H54 (cell line): ENCODE measurements around the gene MALAT1.
A peak's percentile ranks its signal among the peaks of the same experiment; 100 is the strongest.
"Not testable (repeated sequence)": the region's sequence is repeated elsewhere in the genome, so short reads cannot be mapped to it uniquely, and the experiment has no call there.

Experiments
- DNase-seq: peaks from one replicate; pipeline ENCODE4 v3.0.0; 2011; ENCODE audit warnings: low spot score, mixed read lengths; ENCODE audit not compliant: insufficient read length
- FAIRE-seq: peaks from 3 replicates; lab custom pipeline; 2011; peaks lifted over from hg19 to GRCh38; lab: Jason Lieb, UNC
- POLR2A ChIP-seq: IDR thresholded peaks from 2 replicates; pipeline ENCODE4 v1.6.1; 2011; ENCODE audit warnings: low read depth, mild to moderate bottlenecking, low read length

Gene MALAT1

DNA sequence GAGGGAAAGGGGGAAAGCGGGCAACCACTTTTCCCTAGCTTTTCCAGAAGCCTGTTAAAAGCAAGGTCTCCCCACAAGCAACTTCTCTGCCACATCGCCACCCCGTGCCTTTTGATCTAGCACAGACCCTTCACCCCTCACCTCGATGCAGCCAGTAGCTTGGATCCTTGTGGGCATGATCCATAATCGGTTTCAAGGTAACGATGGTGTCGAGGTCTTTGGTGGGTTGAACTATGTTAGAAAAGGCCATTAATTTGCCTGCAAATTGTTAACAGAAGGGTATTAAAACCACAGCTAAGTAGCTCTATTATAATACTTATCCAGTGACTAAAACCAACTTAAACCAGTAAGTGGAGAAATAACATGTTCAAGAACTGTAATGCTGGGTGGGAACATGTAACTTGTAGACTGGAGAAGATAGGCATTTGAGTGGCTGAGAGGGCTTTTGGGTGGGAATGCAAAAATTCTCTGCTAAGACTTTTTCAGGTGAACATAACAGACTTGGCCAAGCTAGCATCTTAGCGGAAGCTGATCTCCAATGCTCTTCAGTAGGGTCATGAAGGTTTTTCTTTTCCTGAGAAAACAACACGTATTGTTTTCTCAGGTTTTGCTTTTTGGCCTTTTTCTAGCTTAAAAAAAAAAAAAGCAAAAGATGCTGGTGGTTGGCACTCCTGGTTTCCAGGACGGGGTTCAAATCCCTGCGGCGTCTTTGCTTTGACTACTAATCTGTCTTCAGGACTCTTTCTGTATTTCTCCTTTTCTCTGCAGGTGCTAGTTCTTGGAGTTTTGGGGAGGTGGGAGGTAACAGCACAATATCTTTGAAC lies 6.8 kb downstream of the MALAT1 start:
- FAIRE-seq = no peak
- TF ChIP-seq POLR2A = no peak
- no peak for DNase-seq

DNA sequence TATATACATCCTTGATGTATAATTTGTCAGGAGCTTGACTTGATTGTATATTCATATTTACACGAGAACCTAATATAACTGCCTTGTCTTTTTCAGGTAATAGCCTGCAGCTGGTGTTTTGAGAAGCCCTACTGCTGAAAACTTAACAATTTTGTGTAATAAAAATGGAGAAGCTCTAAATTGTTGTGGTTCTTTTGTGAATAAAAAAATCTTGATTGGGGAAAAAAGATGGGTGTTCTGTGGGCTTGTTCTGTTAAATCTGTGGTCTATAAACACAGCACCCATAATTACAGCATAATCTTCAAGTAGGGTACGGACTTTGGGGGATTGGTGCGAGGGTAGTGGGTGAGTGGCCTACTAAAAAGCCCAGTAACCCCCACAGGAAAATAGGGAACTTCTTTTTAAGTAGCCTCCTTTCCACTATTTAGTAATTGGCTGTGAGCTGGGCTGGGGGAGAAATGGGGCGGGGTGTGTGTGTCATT lies 7.5 kb downstream of the MALAT1 start:
- DNase-seq = no peak
- TF ChIP-seq POLR2A = no peak
- FAIRE-seq = no peak

DNA sequence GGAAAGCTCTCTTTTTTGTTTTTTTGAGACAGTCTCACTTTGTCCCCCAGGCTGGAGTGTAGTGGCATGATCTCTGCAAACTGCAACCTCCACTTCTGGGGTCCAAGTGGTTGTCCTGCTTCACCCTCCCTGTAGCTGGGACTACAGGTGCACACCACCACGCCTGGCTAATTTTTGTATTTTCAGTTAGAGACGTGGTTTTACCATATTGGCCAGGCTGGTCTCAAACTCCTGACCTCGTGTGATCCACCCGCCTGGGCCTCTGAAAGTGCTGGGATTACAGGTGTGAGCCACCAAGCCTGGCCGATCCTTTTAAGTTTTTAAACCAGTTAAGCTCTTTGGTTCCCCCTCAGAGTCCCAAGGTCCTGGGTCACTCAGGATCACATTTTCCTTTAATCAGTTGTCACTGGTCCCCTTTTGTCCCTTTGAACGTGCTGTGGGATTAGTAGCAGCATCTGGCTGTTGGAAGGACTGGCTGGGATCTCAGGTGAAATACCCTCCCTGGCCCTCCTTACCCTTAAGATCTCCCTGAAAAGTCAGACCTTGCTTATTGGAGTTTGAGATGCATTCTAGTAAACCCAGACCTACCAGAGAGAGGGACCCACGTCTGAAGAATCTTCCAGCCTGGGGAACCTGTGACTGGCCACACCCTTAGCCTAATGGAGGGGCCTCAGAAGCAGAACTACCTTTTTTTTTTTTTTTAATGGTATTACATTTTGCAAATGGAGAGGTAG lies 8.1 kb downstream of the MALAT1 start:
- DNase-seq = no peak
- FAIRE-seq = no peak

DNA sequence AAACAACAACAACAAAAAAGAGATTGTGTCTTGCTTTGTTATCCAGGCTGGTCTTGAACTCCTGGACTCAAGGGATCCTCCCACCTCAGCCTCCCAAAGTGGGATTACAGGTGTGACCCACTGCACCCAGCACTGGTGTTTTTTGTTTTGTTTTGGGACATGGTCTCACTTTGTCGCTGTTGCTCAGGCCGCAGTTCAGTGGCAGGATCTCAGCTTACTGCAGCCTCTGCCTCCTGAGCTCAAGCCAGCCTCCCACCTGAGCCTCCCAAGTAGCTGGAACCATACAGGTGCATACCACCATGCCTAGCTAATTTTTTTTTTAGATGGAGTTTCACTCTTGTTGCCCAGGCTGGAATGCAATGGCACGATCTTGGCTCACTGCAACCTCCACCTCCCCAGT lies 13.5 kb downstream of the MALAT1 start:
- DNase-seq, FAIRE-seq: not testable (repeated sequence)

More for the DNA sequence above, 8.1 kb downstream of the MALAT1 start:
- peak; percentile 53; the same call in 1 of the 2 replicates for TF ChIP-seq POLR2A

DNA sequence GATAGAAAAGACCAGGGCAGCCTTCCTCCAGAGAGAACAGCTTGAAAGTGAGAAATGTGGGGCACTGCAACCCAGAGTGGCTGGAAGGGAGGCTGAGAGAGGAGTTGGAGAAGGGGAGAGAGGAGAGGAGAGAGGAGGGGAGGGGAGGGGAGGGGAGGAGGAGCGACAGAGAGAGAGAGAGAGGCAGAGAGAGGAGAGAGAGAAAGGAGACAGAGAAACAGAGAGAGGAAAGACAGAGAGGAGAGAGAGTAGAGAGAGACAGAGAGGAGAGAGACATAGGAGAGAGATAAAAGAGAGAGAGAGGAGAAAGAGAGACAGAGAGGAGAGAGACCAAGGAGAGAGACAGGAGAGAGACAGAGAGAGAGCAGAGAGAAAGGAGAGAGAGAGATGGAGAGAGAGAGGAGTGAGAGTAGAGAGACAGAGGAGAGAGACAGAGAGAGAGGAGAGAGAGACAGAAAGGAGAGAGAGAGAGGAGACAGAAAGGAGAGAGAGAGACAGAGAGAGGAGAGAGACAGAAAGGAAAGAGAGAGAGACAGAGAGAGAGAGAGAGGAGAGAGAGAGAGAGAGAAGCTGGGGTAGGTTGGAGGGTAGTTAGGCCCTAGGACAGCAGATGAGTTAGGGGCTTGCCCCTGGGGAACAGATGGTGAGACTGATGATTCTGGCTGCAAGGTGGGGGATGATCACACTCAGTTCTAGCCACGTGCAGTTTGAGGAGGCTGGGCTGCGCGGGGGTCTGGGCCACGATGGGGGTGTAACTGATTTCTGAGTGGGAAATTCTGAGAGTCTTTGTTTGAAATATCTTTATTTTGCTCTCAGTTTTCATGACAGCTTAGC lies 17.5 kb downstream of the MALAT1 start:
- no peak for TF ChIP-seq POLR2A
- no peak for FAIRE-seq
- DNase-seq = no peak

DNA sequence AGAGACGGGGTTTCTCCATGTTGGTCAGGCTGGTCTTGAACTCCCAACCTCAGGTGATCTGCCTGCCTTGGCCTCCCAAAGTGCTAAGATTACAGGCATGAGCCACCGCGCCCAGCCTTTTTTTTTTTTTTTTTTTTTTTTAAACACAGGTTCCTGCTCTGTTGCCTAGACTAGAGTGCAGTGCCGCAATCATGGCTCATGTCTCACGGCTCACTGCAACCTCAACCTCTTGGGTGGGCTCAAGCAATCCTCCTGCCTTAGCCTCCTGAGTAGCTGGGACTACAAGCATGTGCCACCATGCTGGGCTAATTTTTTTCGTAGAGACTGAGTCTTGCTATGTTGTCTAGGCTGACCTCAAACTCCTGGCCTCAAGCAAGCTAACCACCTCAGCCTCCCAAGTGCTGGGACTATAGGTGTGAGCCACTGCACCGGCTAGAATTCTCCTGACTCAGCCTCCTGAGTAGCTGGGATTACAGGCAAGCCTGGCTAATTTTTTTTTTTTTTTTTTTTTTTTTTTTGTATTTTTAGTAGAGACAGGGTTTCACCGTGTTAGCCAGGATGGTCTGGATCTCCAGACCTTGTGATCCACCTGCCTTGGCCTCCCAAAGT lies 20.2 kb downstream of the MALAT1 start:
- not testable (repeated sequence) for FAIRE-seq

DNA sequence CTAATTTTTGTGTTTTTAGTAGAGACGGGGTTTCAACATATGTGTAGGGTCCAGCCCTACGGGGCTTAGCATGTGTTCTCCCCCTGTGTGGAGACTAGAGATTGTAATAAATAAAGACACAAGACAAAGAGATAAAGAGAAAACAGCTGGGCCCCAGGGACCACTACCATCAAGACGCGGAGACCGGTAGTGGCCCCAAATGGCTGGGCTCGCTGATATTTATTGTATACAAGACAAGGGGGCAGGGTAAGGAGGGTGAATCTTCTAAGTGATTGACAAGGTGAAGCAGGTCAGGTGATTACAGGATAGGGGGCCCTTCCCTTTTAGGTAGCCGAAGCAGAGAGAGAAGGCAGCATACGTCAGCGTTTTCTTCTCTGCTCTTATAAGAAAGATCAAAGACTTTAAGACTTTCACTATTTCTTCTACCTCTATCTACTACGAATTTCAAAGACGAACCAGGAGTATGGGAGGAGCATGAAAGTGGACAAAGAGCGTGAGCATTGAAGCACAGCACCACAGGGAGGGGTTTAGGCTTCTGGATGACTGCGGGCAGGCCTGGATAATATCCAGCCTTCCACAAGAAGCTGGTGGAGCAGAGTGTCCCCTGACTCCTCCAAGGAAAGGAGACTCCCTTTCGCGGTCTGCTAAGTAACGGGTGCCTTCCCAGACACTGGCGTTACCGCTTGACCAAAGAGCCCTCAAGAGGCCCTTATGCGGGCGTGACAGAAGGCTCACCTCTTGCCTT lies 23.1 kb downstream of the MALAT1 start:
- FAIRE-seq, DNase-seq: not testable (repeated sequence)

More for the DNA sequence above, 20.2 kb downstream of the MALAT1 start:
- not testable (repeated sequence) for DNase-seq

DNA sequence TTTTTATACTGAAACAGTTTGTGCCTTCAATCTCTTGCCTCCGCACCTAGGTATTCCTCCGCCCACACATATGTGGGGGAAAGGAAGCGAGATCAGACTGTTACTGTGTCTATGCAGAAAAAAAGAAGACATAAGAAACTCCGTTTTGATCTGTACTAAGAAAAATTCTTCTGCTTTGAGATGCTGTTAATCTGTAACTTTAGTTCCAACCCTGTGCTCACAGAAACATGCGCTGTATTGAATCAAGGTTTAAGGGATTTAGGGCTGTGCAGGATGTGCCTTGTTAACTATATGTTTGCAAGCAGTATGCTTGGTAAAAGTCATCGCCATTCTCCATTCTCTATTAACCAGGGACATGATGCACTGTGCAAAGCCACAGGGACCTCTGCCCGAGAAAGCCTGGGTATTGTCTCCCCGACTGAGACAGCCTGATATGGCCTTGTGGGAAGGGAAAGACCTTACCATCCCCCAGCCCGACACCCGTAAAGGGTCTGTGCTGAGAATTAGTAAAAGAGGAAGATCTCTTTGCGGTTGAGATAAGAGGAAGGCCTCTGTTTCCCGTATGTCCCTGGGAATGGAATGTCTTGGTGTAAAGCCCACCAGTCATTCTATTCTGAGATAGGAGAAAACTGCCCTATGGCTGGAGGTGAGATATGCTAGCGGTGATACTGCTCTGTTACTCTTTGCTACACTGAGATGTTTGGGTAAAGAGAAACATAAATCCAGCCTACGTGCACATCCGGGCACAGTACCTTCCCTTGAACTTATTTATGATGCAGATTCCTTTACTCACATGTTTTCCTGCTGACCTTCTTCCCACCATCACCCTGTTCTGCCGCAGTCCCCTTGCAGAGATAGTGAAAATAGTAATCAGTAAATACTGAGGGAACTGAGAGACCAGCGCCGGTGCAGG lies 24.1 kb downstream of the MALAT1 start:
- FAIRE-seq, DNase-seq: not testable (repeated sequence)

DNA sequence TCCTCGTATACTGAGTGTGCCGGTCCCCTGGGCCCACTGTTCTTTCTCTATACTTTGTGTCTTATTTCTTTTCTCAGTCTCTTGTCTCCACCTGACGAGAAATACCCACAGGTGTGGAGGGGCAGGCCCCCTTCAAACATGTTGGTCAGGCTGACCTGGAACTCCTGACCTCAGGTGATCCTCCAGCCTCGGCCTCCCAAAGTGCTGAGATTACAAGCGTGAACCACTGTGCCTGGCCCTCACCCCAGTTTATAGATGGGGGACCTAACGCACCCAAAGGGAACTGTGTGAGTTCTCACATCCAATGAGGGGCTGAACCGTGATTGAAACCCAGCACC lies 24.8 kb downstream of the MALAT1 start:
- FAIRE-seq, DNase-seq: not testable (repeated sequence)

DNA sequence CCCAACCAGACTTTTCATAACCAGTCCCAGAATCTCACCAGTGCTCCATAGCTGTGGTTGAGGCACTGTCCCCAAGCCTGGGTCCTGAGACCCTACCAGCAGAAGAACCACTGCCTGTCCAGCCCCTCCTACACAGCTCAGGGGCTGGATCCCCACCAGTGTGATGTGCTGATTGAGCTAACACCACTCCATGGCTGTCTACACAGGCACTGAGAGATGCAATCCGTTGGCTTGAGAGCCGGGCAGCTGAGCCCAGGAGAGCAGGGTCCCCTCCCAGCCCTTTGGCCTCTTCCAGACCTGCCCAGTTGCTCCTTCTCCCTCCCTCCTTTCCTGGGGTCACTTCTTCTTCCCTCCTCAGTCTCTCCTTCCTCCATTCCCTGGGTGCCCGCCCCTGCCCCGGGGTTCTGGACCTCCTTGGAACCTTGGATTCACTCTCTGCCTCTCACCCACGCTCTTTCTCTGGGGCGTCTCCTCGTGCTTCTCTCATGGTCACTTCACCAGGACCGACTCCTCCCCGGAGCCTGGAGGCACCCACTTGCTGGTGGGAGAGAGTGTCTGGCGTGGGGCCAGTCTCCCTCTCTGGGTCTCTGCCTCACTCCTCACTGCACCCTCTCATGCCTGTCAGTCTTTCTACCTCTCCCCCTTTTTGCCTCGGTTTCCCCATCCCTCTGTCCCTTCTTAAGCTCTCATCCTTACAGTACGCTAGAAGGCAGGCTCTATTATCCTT lies 25.3 kb downstream of the MALAT1 start:
- TF ChIP-seq POLR2A = no peak
- DNase-seq (no peak), FAIRE-seq (no peak)

DNA sequence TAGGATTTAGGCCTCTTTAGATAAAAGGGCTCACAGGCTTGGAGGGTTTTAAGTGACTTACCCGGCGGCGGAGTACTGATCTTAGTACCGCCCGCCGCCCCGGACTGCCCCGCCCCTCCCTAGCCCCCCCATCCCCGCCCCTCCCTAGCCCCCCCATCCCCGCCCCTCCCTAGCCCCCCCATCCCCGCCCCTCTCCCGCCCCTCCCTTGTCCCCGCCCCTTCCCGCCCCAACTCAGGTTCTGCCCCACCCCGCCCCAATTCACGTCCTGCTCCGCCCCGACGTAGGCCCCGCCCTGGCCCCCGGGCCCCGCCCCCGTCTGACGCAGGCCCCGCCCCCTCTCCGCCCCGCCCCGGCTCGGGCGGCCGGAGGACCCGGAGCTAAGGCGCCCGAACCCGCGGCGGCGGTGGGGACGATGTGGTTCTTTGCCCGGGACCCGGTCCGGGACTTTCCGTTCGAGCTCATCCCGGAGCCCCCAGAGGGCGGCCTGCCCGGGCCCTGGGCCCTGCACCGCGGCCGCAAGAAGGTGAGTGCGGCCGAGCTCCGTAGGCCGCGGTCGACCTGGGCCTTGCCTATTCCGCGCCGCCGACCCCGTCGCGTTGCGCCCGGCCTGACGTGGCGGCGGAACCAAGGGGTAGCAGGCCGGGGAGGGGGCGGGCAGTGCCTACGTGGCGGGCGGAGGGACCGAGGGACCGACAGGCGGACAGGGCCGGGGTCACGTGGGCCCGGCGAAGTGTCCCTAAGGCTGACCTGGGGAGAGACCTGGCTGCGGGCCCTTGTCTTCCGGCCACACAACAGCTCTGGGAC lies 26.1 kb downstream of the MALAT1 start, which contains the start of gene SCYL1:
SCYL1 (plus strand) TSS at position 343 of the 805 bp plus-strand sequence; CDS start at position 414, 71 bp downstream.
- no peak for FAIRE-seq
- no peak for DNase-seq
- TF ChIP-seq POLR2A = peak; percentile 56; the same call in 1 of the 2 replicates
